Prostate gland (tissue), 2 donors: ENCODE data around the gene TEAD3. TPM values are rescaled to one million over a fixed set of nuclear protein-coding genes. Genes with fewer than 3 reads are reported as not detected.

ENCODE experiments used
- DNase-seq: peaks from one replicate; pipeline ENCODE4 v3.0.0-alpha.2; 2019; ENCODE audit warnings: low spot score
- H3K27ac ChIP-seq, 2 donors: fragments of 200-600 bp; sonication (generic); 2 replicates each; pipeline ENCODE4 v1.5.1; 2017 to 2019
- H3K27me3 ChIP-seq: fragments of 200-600 bp; sonication (generic); replicated peaks from 2 replicates; pipeline ENCODE4 v1.5.1; 2019; ENCODE audit not compliant: insufficient read depth
- H3K36me3 ChIP-seq, 2 donors: fragments of 200-600 bp; sonication (generic); 1 replicate in 1 of 2; 2 replicates in 1 of 2; pipeline versions ENCODE4 v1.5.1 to v1.8.1; 2017 to 2019
- H3K4me1 ChIP-seq: fragments of 200-600 bp; sonication (generic); replicated peaks from 2 replicates; pipeline ENCODE4 v1.5.1; 2019
- H3K4me3 ChIP-seq, 2 donors: fragments of 200-600 bp; sonication (generic); 2 replicates each; pipeline ENCODE4 v1.5.1; 2017 to 2019
- H3K9me3 ChIP-seq: fragments of 200-600 bp; sonication (generic); 2 replicates; pipeline ENCODE4 v1.5.1; 2017
- POLR2A ChIP-seq: fragments of 450-650 bp; IDR thresholded peaks from one replicate; pipeline ENCODE4 v1.6.1; 2016; ENCODE audit warnings: antibody characterized with exemption, mild to moderate bottlenecking
- POLR2AphosphoS5 ChIP-seq: sonication (generic); formaldehyde crosslinking; IDR thresholded peaks from one replicate; pipeline ENCODE4 v1.6.1; 2017; ENCODE audit warnings: antibody characterized with exemption
- WGBS: methylation state at CpG from one replicate; pipeline ENCODE4 v1.1.5; 2018; 5-methylcytosine and 5-hydroxymethylcytosine counted together
- intact Hi-C: fragments of 100-400 bp; cut with DNase I; formaldehyde crosslinking; loops from one replicate; pipeline ENCODE4 v1.14.2; 2022
- total RNA-seq, 2 donors: library from RNA; depleted of rRNA; stranded (reverse); fragments of >200 nt; gene quantifications; one replicate each; pipeline ENCODE4 v1.1.0, GENCODE V29; 2016
- TF ChIP-seq, protein P1 (sequence below), 4 experiments: fragments of 200-600 bp in 2 of 4; fragments of 450-650 bp in 2 of 4; sonication (generic) in 2 of 4; IDR thresholded peaks; 1 replicate in 3 of 4; 2 replicates in 1 of 4; pipeline ENCODE4 v1.5.1; 2016 to 2019; ENCODE audit warnings: antibody characterized with exemption in 4 of 4, mild to moderate bottlenecking in 2 of 4, moderate library complexity in 2 of 4

The TEAD3 gene
- total RNA-seq, 2 donors from 2014 or later, result 34.1 to 41.1 TPM

GRCh38 chr6:35481226-35481625 lies 15.7 kb downstream of the TEAD3 start:
- Histone ChIP-seq H3K27me3 (no peaks in the 10 kb centered on the region), H3K36me3 (peaks cover 0 to 8% of the 10 kb centered on the region in 2 donors), H3K4me1 (peaks cover 14% of the 10 kb centered on the region), H3K9me3 (no peaks in the 10 kb centered on the region), H3K27ac (no peak overlapping the region), H3K4me3 (no peak overlapping the region)
- WGBS, result 83% methylated on average over 8 of the region's 8 CpGs
- intact Hi-C loops, result no loop called here
- DNase-seq, result no peak
- no peak for TF ChIP-seq POLR2AphosphoS5
- TF ChIP-seq, protein P1, sequence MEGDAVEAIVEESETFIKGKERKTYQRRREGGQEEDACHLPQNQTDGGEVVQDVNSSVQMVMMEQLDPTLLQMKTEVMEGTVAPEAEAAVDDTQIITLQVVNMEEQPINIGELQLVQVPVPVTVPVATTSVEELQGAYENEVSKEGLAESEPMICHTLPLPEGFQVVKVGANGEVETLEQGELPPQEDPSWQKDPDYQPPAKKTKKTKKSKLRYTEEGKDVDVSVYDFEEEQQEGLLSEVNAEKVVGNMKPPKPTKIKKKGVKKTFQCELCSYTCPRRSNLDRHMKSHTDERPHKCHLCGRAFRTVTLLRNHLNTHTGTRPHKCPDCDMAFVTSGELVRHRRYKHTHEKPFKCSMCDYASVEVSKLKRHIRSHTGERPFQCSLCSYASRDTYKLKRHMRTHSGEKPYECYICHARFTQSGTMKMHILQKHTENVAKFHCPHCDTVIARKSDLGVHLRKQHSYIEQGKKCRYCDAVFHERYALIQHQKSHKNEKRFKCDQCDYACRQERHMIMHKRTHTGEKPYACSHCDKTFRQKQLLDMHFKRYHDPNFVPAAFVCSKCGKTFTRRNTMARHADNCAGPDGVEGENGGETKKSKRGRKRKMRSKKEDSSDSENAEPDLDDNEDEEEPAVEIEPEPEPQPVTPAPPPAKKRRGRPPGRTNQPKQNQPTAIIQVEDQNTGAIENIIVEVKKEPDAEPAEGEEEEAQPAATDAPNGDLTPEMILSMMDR (IDR thresholded peaks at IDR 0.05), result no peak
- TF ChIP-seq POLR2A, result no peak

DNA sequence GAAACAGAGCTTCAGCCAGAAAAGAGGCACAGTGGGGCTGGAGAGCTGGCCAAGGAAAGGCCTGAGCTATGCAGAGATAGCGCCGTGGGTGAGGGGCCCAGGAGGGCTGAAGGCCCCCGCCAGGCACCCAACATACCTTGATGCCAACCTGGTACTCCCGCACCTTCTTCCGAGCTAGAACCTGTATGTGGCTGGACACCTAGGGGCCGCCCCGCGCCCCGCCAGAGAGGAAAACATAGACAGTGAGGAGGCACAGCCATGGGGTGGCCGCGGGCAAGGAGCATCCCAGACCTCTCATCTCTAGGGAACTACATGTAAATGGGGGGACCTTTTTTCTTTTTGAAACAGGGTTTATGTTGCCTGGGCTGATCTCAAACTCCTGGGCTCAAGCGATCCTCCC lies 16.7 kb downstream of the TEAD3 start:
- H3K9me3 ChIP-seq, result no peaks in the 10 kb centered on the region
- H3K4me1 ChIP-seq, result peaks cover 6% of the 10 kb centered on the region
- intact Hi-C loops, result no loop called here
- no peak overlapping the region for H3K4me3 ChIP-seq
- 88% methylated on average over 12 of the region's 12 CpGs for WGBS
- H3K27me3 ChIP-seq, result no peaks in the 10 kb centered on the region
- TF ChIP-seq POLR2AphosphoS5, result no peak
- no peak for TF ChIP-seq POLR2A
- TF ChIP-seq, protein P1 (IDR thresholded peaks at IDR 0.05), result no peak
- no peak for DNase-seq
- H3K36me3 ChIP-seq, result peaks cover 0 to 8% of the 10 kb centered on the region in 2 donors
- H3K27ac ChIP-seq, result no peak overlapping the region

- TF ChIP-seq POLR2AphosphoS5 (no peak), POLR2A (no peak)
- TF ChIP-seq, protein P1 (IDR thresholded peaks at IDR 0.05), result no peak
- 83% methylated on average over 7 of the region's 7 CpGs for WGBS
- H3K9me3 ChIP-seq, result no peaks in the 10 kb centered on the region
- H3K4me1 ChIP-seq, result no peaks in the 10 kb centered on the region
- H3K27ac ChIP-seq, result no peak overlapping the region
- no peak overlapping the region for H3K4me3 ChIP-seq
- H3K36me3 ChIP-seq, result peaks cover 0 to 8% of the 10 kb centered on the region in 2 donors
- H3K27me3 ChIP-seq, result no peaks in the 10 kb centered on the region
- DNase-seq, result no peak
- intact Hi-C loops, result no loop called here
Measured at GRCh38 chr6:35478259-35478658, 18.6 kb downstream of the TEAD3 start.

DNA sequence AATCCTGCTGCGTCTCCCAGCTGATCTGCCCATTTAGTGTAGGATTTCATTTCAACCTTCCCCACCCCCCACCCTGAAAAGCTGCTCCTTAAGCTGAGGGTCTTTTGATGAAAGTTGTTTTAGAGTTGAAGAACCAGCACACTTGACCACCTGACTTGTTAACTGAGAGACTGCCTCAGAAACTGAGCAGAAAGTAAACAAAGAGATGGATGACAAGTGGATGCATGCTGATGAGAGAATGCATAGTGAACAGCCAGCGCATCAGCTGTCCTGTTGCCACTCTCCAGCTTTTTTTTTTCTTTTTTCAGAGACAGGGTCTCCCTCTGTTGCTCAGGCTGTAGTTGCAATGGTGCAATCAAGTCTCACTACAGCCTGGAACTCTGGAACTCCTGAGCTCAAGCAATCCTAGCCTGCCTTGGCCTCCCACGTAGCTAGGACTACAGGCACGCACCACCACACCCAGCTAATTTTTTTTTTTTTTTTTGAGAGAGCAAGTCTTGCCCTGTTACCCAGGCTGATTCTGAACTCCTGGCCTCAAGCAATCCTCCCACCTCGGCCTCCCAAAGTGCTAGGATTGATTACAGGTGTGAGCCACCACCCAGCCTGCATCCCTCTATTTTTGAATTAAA lies 19.2 kb downstream of the TEAD3 start:
- Histone ChIP-seq H3K9me3 (no peaks in the 10 kb centered on the region), H3K4me3 (no peak overlapping the region), H3K4me1 (no peaks in the 10 kb centered on the region), H3K27me3 (no peaks in the 10 kb centered on the region), H3K27ac (no peak overlapping the region), H3K36me3 (peaks cover 0 to 8% of the 10 kb centered on the region in 2 donors)
- WGBS, result 72% methylated on average over 5 of the region's 5 CpGs
- TF ChIP-seq, protein P1 (IDR thresholded peaks at IDR 0.05), result no peak
- TF ChIP-seq POLR2AphosphoS5, result no peak
- no peak for TF ChIP-seq POLR2A
- no peak for DNase-seq
- intact Hi-C loops, result no loop called here

DNA sequence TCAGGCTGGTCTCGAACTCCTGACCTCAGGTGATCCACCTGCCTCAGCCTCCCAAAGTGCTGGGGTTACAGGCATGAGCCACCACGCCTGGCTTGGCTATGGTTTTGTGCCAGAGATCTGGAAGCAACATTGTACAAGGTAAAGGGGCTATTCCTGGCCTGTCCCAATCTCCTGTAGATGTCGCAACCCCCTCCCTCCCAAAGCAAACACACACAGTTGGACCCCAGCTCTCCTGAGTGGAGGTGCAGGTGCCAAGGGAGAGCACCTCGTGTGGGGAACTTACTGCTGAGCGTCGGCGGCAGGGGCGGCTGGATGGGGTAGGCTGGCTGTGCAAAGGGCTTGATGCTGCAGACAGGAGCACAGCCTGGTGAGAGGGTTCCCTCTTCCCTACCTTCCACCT lies 19.9 kb downstream of the TEAD3 start:
- H3K36me3 ChIP-seq, result peaks cover 0 to 6% of the 10 kb centered on the region in 2 donors
- intact Hi-C loops, result no loop called here
- H3K27me3 ChIP-seq, result no peaks in the 10 kb centered on the region
- H3K4me3 ChIP-seq, result no peak overlapping the region
- TF ChIP-seq, protein P1 (IDR thresholded peaks at IDR 0.05), result no peak
- no peak for TF ChIP-seq POLR2A
- TF ChIP-seq POLR2AphosphoS5, result no peak
- no peaks in the 10 kb centered on the region for H3K9me3 ChIP-seq
- no peaks in the 10 kb centered on the region for H3K4me1 ChIP-seq
- 74% methylated on average over 8 of the region's 8 CpGs for WGBS
- no peak for DNase-seq
- no peak overlapping the region for H3K27ac ChIP-seq
